H1 (cell line): ENCODE results near the gene KLF16.

Source experiments
- CTCF ChIP-seq, 3 experiments: IDR thresholded peaks; 1 replicate in 2 of 3; 2 replicates in 1 of 3; pipeline versions ENCODE4 v1.5.1 to v1.6.1; 2011; ENCODE audit warnings: low read length in 3 of 3, mild to moderate bottlenecking in 3 of 3, inconsistent platforms in 2 of 3, low read depth in 1 of 3, moderate library complexity in 1 of 3; ENCODE audit not compliant: insufficient read depth in 1 of 3; ENCODE audit errors: control extremely low read depth in 1 of 3
- POLR2A ChIP-seq, 2 experiments: IDR thresholded peaks; 1 replicate in 1 of 2; 2 replicates in 1 of 2; pipeline ENCODE4 v1.6.1; 2011; ENCODE audit warnings: low read depth in 2 of 2, low read length in 2 of 2, mild to moderate bottlenecking in 2 of 2; ENCODE audit errors: control extremely low read depth in 1 of 2
- POLR2AphosphoS5 ChIP-seq: IDR thresholded peaks from 2 replicates; pipeline ENCODE4 v1.6.1; 2011; ENCODE audit warnings: low read depth, low read length
- RAD21 ChIP-seq, 2 experiments: IDR thresholded peaks in 1 of 2; conservative IDR thresholded peaks in 1 of 2; 2 replicates each; pipeline ENCODE4 v1.6.1; 2011; ENCODE audit warnings: low read depth in 2 of 2, low read length in 2 of 2, improper control_type of control experiment in 1 of 2, inconsistent platforms in 1 of 2, mild to moderate bottlenecking in 1 of 2, moderate library complexity in 1 of 2
- TCF12 ChIP-seq: IDR thresholded peaks from 2 replicates; pipeline ENCODE4 v1.6.1; 2011; ENCODE audit warnings: low read depth, mild to moderate bottlenecking, low read length

DNA sequence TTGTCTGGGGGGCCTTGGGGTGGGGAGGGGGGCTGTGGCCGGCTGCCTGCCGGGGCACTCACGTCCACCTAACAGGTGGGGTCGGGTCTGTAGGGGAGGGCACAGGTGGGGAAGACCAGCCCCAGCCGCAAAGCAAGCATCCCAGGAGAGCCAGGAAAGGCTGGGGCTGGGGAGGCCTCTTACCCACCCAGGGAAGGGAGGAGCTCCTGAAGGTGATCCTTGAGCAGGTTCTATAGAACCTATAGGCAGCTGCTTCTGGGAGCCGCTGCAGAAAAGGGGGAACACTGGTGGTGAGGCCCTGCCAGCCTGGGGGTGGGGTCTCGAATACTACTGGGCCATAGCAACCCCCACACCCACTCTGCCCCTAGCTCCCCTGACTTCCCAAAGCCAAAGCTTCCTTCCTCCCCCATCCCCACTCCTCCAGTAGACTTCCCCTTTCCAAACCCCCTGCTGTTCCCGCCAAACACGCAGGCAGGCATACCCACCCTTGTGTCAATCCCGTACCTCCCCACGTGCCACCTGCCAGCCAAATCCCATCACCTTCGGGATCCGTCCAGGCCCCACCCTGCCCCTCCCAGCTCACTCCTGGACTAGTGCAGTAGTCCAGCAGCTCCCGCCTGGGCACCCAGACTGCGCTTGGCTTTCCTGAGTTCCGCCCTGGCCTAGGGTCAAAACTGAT is 5.6 kb downstream of the KLF16 start:
- TF ChIP-seq CTCF (IDR thresholded peaks at IDR 0.05; ENCODE audit: control extremely low read depth in 1 of 3, insufficient read depth in 1 of 3, low read depth in 1 of 3, low read length in 3 of 3) = no peak
- TF ChIP-seq POLR2AphosphoS5 = no peak
- TF ChIP-seq POLR2A (IDR thresholded peaks at IDR 0.05; ENCODE audit: control extremely low read depth in 1 of 2, low read depth in 2 of 2, low read length in 2 of 2) = no peak
- no peak for TF ChIP-seq RAD21 (IDR thresholded peaks at IDR 0.05 in 1 of 2, conservative IDR thresholded peaks at IDR 0.05 in 1 of 2; ENCODE audit: low read depth in 2 of 2, low read length in 2 of 2)
- TF ChIP-seq TCF12 = no peak
